ENCODE data around the gene CCDC27. TPM values are rescaled to one million over a fixed set of nuclear protein-coding genes. Genes with fewer than 3 reads are reported as not detected.

Gene CCDC27
- not detected for total RNA-seq (2021; fragmentation: NEBNext Ultra II Directional; extraction: Animal tissue kit (Norgen Biotek cat#: 25700))
- long read RNA-seq, result 0 reads

- peaks cover 45% of the 10 kb centered on the region for H3K27me3 Mint-ChIP-seq (ENCODE audit: insufficient read depth)
- no peak within 1 kb of the TSS for H3K27ac Mint-ChIP-seq
- H3K4me1 Mint-ChIP-seq (ENCODE audit: low read depth), result no peaks in the 10 kb centered on the region
- no peak within 1 kb of the TSS; the same call in 1 of the 2 replicates for H3K4me3 Mint-ChIP-seq
- H3K9me3 Mint-ChIP-seq, result no peaks in the 10 kb centered on the region
- H3K36me3 Mint-ChIP-seq (ENCODE audit: low read depth), result no peaks in the 10 kb centered on the region
- DNase-seq, result no peak
- TF ChIP-seq CTCF (IDR thresholded peaks at IDR 0.05), result no peak
These were observed at the start of gene CCDC27 for GRCh38 chr1:3752400-3752945. CCDC27 (plus strand) TSS chr1:3752450; CDS start chr1:3752482, 32 bp downstream.

GRCh38 chr1:3702528-3702927 is 49.7 kb upstream of the CCDC27 start:
- no peak overlapping the region for H3K27ac Mint-ChIP-seq
- H3K36me3 Mint-ChIP-seq (ENCODE audit: low read depth), result no peaks in the 10 kb centered on the region
- no peak for DNase-seq
- peaks cover 4% of the 10 kb centered on the region; the same call in 1 of the 2 replicates for H3K4me1 Mint-ChIP-seq (ENCODE audit: low read depth)
- H3K27me3 Mint-ChIP-seq (ENCODE audit: insufficient read depth), result peaks cover 30% of the 10 kb centered on the region
- H3K9me3 Mint-ChIP-seq, result no peaks in the 10 kb centered on the region
- no peak for TF ChIP-seq CTCF (IDR thresholded peaks at IDR 0.05)
- no peak overlapping the region for H3K4me3 Mint-ChIP-seq

- Mint-ChIP-seq H3K9me3 (no peaks in the 10 kb centered on the region), H3K27me3 (ENCODE audit: insufficient read depth) (peaks cover 30% of the 10 kb centered on the region), H3K4me3 (no peak overlapping the region), H3K36me3 (ENCODE audit: low read depth) (no peaks in the 10 kb centered on the region), H3K4me1 (ENCODE audit: low read depth) (peaks cover 4% of the 10 kb centered on the region; the same call in 1 of the 2 replicates), H3K27ac (no peak overlapping the region)
- peak; percentile 40 for DNase-seq
- TF ChIP-seq CTCF (IDR thresholded peaks at IDR 0.05), result peak; percentile 43
These were observed 49.1 kb upstream of the CCDC27 start for GRCh38 chr1:3702990-3703728.

- DNase-seq, result no peak
- no peaks in the 10 kb centered on the region for H3K36me3 Mint-ChIP-seq (ENCODE audit: low read depth)
- TF ChIP-seq CTCF (IDR thresholded peaks at IDR 0.05), result no peak
- no peak overlapping the region for H3K4me3 Mint-ChIP-seq
- H3K27ac Mint-ChIP-seq, result no peak overlapping the region
- peaks cover 4% of the 10 kb centered on the region; the same call in 1 of the 2 replicates for H3K4me1 Mint-ChIP-seq (ENCODE audit: low read depth)
- peaks cover 30% of the 10 kb centered on the region for H3K27me3 Mint-ChIP-seq (ENCODE audit: insufficient read depth)
- no peaks in the 10 kb centered on the region for H3K9me3 Mint-ChIP-seq
These were observed 48.4 kb upstream of the CCDC27 start for GRCh38 chr1:3703786-3704371.

GRCh38 chr1:3705341-3705950 is 46.8 kb upstream of the CCDC27 start:
- Mint-ChIP-seq H3K36me3 (ENCODE audit: low read depth) (no peaks in the 10 kb centered on the region), H3K27me3 (ENCODE audit: insufficient read depth) (peaks cover 20% of the 10 kb centered on the region), H3K27ac (no peak overlapping the region), H3K4me1 (ENCODE audit: low read depth) (peaks cover 4% of the 10 kb centered on the region; the same call in 1 of the 2 replicates), H3K4me3 (no peak overlapping the region), H3K9me3 (no peaks in the 10 kb centered on the region)
- no peak for TF ChIP-seq CTCF (IDR thresholded peaks at IDR 0.05)
- DNase-seq, result no peak
